PC-9 (cell line): ENCODE data around the gene ADISSP. TPM values are rescaled to one million over a fixed set of nuclear protein-coding genes. Genes with fewer than 3 reads are reported as not detected.

Experiments used
- BruUV-seq: library from RNA; stranded (reverse); fragments of 400-500 nt; replicated peaks from 2 replicates; lab custom pipeline; 2021; lab: Mats Ljungman, UMichigan
- CTCF ChIA-PET: fragments of 300-600 bp; sonication (Branson Sonifier 250); formaldehyde crosslinking; loops from one replicate; lab custom pipeline; 2022; ENCODE audit warnings: antibody characterized with exemption; lab: Charles Lee
- POLR2A ChIA-PET: fragments of 300-600 bp; sonication (Branson Sonifier 250); formaldehyde crosslinking; loops from one replicate; lab custom pipeline; 2022; ENCODE audit warnings: antibody characterized with exemption; ENCODE audit not compliant: unreplicated experiment; lab: Charles Lee
- DNase-seq, 2 experiments: peaks; one replicate each; pipeline versions ENCODE4 v3.0.0 to v3.0.0-alpha.2; 2015 to 2022; ENCODE audit warnings: mixed read lengths in 1 of 2
- H2AFZ ChIP-seq: fragments of 200-600 bp; sonication (generic); 2 replicates; pipeline ENCODE4 v1.8.1; 2017; ENCODE audit warnings: antibody characterized with exemption
- H3F3A ChIP-seq: fragments of 200-600 bp; sonication (generic); 2 replicates; pipeline ENCODE4 v1.8.1; 2017; ENCODE audit warnings: antibody characterized with exemption, mild to moderate bottlenecking, low read depth; ENCODE audit not compliant: insufficient read depth
- H3K27ac ChIP-seq: fragments of 200-600 bp; sonication (generic); 2 replicates; pipeline ENCODE4 v1.6.1; 2016; ENCODE audit warnings: mixed run types
- H3K27me3 ChIP-seq: fragments of 200-600 bp; sonication (generic); 2 replicates; pipeline ENCODE4 v1.6.1; 2016; ENCODE audit warnings: low read depth, mixed run types; ENCODE audit not compliant: insufficient read depth
- H3K36me3 ChIP-seq: fragments of 200-600 bp; sonication (generic); 2 replicates; pipeline ENCODE4 v1.6.1; 2016; ENCODE audit warnings: low read depth, mixed run types
- H3K4me1 ChIP-seq: fragments of 200-600 bp; sonication (generic); replicated peaks from 2 replicates; pipeline ENCODE4 v1.6.1; 2016; ENCODE audit warnings: mixed run types; ENCODE audit not compliant: insufficient read depth
- H3K4me2 ChIP-seq: fragments of 200-600 bp; sonication (generic); 2 replicates; pipeline ENCODE4 v1.6.1; 2017; ENCODE audit warnings: mixed run types
- H3K4me3 ChIP-seq: fragments of 200-600 bp; sonication (generic); 2 replicates; pipeline ENCODE4 v1.6.1; 2016; ENCODE audit warnings: mixed run types
- H3K79me2 ChIP-seq: fragments of 200-600 bp; sonication (generic); 2 replicates; pipeline ENCODE4 v1.6.1; 2017; ENCODE audit warnings: low read depth, mixed run types
- H3K9me2 ChIP-seq: fragments of 200-600 bp; sonication (generic); 2 replicates; pipeline ENCODE4 v1.8.1; 2017; ENCODE audit warnings: mild to moderate bottlenecking; ENCODE audit not compliant: insufficient read depth
- H3K9me3 ChIP-seq: fragments of 200-600 bp; sonication (generic); 2 replicates; pipeline ENCODE4 v1.8.1; 2016; ENCODE audit warnings: low read depth; ENCODE audit not compliant: insufficient read depth
- H4K20me1 ChIP-seq: fragments of 200-600 bp; sonication (generic); 2 replicates; pipeline ENCODE4 v1.8.1; 2017; ENCODE audit not compliant: insufficient read depth
- EZH2 ChIP-seq: fragments of 200-600 bp; sonication (generic); IDR thresholded peaks from 2 replicates; pipeline ENCODE4 v1.8.0; 2017; ENCODE audit warnings: antibody characterized with exemption, low read depth
- intact Hi-C: fragments of 100-400 bp; cut with micrococcal nuclease; formaldehyde crosslinking; loops from one replicate; pipeline ENCODE4 v1.10.0; 2022; ENCODE audit not compliant: unreplicated experiment
- total RNA-seq: library from RNA; stranded (reverse); gene quantifications from 2 replicates; pipeline ENCODE4 v1.2.3, GENCODE V29; 2021
- TF ChIP-seq, protein P1 (sequence below): fragments of 200-600 bp; sonication (generic); conservative IDR thresholded peaks from 2 replicates; pipeline ENCODE4 v1.6.1; 2017; ENCODE audit warnings: mixed run types, antibody characterized with exemption, mild to moderate bottlenecking, moderate library complexity

The ADISSP gene
- total RNA-seq, 1 experiment from 2014 or later: 86.9 TPM

DNA sequence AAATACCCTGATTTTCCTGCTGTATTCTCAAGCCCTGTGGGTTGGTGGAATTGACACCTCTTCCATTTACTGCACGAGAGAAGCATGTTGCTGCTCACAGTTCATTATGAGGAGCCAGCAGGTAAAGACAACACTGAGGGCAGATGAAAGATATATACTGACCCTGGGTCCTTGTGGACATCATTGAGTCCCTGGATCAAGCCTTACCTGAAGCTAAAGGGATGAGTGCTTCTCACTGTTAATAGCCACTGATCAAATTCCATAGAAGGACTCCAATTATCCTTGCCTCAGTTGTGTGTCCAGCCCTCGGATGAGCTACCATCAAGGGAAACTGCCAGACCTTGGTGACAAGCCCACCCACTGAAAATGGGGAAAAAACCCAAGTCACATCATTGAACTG lies 47.5 kb downstream of the ADISSP start:
- Histone ChIP-seq H3K79me2 (no peaks in the 10 kb centered on the region), H3K9me2 (no peaks in the 10 kb centered on the region), H3K4me3 (no peak overlapping the region), H4K20me1 (no peaks in the 10 kb centered on the region), H3K27ac (no peak overlapping the region), H3K36me3 (no peaks in the 10 kb centered on the region), H3K4me2 (no peak overlapping the region), H3K27me3 (peaks cover 6% of the 10 kb centered on the region; the same call in 1 of the 2 replicates), H3F3A (no peaks in the 10 kb centered on the region), H3K4me1 (no peaks in the 10 kb centered on the region), H2AFZ (no peak overlapping the region), H3K9me3 (no peaks in the 10 kb centered on the region)
- TF ChIP-seq EZH2: no peak
- TF ChIP-seq, protein P1, sequence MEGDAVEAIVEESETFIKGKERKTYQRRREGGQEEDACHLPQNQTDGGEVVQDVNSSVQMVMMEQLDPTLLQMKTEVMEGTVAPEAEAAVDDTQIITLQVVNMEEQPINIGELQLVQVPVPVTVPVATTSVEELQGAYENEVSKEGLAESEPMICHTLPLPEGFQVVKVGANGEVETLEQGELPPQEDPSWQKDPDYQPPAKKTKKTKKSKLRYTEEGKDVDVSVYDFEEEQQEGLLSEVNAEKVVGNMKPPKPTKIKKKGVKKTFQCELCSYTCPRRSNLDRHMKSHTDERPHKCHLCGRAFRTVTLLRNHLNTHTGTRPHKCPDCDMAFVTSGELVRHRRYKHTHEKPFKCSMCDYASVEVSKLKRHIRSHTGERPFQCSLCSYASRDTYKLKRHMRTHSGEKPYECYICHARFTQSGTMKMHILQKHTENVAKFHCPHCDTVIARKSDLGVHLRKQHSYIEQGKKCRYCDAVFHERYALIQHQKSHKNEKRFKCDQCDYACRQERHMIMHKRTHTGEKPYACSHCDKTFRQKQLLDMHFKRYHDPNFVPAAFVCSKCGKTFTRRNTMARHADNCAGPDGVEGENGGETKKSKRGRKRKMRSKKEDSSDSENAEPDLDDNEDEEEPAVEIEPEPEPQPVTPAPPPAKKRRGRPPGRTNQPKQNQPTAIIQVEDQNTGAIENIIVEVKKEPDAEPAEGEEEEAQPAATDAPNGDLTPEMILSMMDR: no peak
- ChIA-PET POLR2A (no interaction called here), CTCF (interaction anchor here (0.5 kb wide), 1 partner anchor 357 kb away, joined by 5 read pairs; no protein-coding TSS in a partner anchor)
- intact Hi-C loops: no loop called here
- DNase-seq: no peak
- no TSS peak for BruUV-seq

DNA sequence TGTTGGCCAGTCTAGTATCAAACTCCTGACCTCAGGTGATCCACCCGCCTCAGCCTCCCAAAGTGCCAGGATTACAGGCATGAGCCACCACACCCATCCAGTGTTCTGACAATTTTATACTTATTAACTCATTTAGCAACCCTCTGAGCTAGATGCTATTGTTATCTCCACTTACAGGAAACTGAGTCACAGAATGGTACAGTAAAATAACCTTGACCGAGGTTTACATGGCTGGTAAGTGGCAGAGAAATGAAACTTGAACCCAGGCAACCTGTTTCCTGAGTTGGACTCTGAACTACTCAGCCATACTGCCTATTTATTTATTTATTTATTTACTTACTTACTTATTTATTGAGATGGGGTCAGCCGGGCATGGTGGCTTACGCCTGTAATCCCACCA lies 48.5 kb downstream of the ADISSP start:
- Histone ChIP-seq H3F3A (no peaks in the 10 kb centered on the region), H3K27me3 (peaks cover 6% of the 10 kb centered on the region; the same call in 1 of the 2 replicates), H3K4me3 (no peak overlapping the region), H3K27ac (no peak overlapping the region), H3K9me3 (no peaks in the 10 kb centered on the region), H2AFZ (no peak overlapping the region), H3K36me3 (no peaks in the 10 kb centered on the region), H4K20me1 (no peaks in the 10 kb centered on the region), H3K9me2 (no peaks in the 10 kb centered on the region), H3K4me2 (no peak overlapping the region), H3K79me2 (no peaks in the 10 kb centered on the region), H3K4me1 (no peaks in the 10 kb centered on the region)
- BruUV-seq: no TSS peak
- TF ChIP-seq, protein P1: no peak
- no peak for TF ChIP-seq EZH2
- intact Hi-C loops: loop anchor here (10.0 kb wide), 1 partner anchor 126 kb away; the partner anchor contains the start of gene MAVS
- ChIA-PET POLR2A (no interaction called here), CTCF (interaction anchor here (0.5 to 0.7 kb wide), 4 partner anchors 9 to 135 kb away, joined by 3 to 10 read pairs (median 8); no protein-coding TSS in a partner anchor)
- DNase-seq: no peak

DNA sequence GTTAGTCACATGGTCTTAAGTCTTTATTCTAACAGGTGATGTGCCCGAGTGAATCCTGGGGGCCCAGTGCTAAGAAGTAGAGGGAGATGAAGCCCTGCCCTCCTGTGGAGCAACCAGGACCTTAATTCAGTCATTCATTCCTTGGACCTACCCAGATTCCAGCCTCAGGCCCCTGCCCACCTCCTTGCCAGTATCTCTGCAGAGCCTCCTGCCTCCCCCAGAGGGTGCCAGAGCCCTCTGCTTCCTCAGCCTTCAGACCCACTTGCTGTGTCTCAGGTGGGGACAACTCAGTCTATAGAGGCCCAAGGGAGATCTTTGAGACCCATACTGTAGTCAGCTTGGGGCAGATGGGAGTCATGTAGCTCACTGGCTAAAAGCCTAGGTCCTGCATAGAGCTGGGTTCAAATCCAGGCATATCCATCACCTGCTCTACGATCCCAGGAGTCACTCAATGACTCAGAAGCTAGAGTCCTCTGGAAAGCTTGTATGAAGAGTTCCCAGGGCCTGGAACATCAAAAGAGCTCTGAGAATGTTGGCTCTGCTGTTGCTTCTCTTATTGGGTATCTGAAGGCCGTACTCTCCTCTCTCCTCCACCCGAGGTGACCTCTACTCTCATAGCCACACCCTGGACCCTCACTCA lies 51.2 kb downstream of the ADISSP start:
- Histone ChIP-seq H3F3A (no peaks in the 10 kb centered on the region), H3K27ac (no peak overlapping the region), H3K4me1 (no peaks in the 10 kb centered on the region), H2AFZ (no peak overlapping the region), H3K9me2 (no peaks in the 10 kb centered on the region), H3K79me2 (no peaks in the 10 kb centered on the region), H3K4me3 (no peak overlapping the region), H4K20me1 (no peaks in the 10 kb centered on the region), H3K4me2 (no peak overlapping the region), H3K9me3 (no peaks in the 10 kb centered on the region), H3K27me3 (peaks cover 6% of the 10 kb centered on the region; the same call in 1 of the 2 replicates), H3K36me3 (no peaks in the 10 kb centered on the region)
- ChIA-PET POLR2A (no interaction called here), CTCF (interaction anchor here (0.5 to 0.7 kb wide), 3 partner anchors 86 to 1489 kb away, joined by 3 to 8 read pairs (median 5); no protein-coding TSS in a partner anchor)
- no peak for TF ChIP-seq EZH2
- TF ChIP-seq, protein P1: peak; percentile 76
- peak in 1 of 2 experiments; percentile 51 for DNase-seq
- no TSS peak for BruUV-seq
- intact Hi-C loops: loop anchor here (1.0 to 10.0 kb wide), 3 partner anchors 65 to 298 kb away; partner anchors contain the start of genes MAVS and SPEF1
